Endothelial cell (in vitro differentiated cells): ENCODE data around the gene MXRA7. TPM values are rescaled to one million over a fixed set of nuclear protein-coding genes. Genes with fewer than 3 reads are reported as not detected.

ENCODE experiments used
- DNase-seq: peaks from one replicate; pipeline ENCODE4 v3.0.0; 2021; ENCODE audit warnings: low spot score
- H3K27ac Mint-ChIP-seq: one replicate; pipeline ENCODE4 v1.8.0; 2021; ENCODE audit warnings: mixed read lengths, inconsistent platforms; ENCODE audit not compliant: unreplicated experiment
- H3K27me3 Mint-ChIP-seq: one replicate; pipeline ENCODE4 v1.8.0; 2021; ENCODE audit warnings: mild to moderate bottlenecking, moderate library complexity, mixed read lengths, inconsistent platforms; ENCODE audit not compliant: unreplicated experiment
- H3K36me3 Mint-ChIP-seq: one replicate; pipeline ENCODE4 v1.8.0; 2021; ENCODE audit warnings: mild to moderate bottlenecking, low read depth, mixed read lengths, inconsistent platforms; ENCODE audit not compliant: unreplicated experiment
- H3K4me1 Mint-ChIP-seq: one replicate; pipeline ENCODE4 v1.8.0; 2021; ENCODE audit warnings: mild to moderate bottlenecking, mixed read lengths, inconsistent platforms; ENCODE audit not compliant: unreplicated experiment
- H3K4me3 Mint-ChIP-seq: one replicate; pipeline ENCODE4 v1.8.0; 2021; ENCODE audit warnings: mild to moderate bottlenecking, mixed read lengths, inconsistent platforms; ENCODE audit not compliant: unreplicated experiment
- H3K9me3 Mint-ChIP-seq: one replicate; pipeline ENCODE4 v1.8.0; 2021; ENCODE audit warnings: mixed read lengths, inconsistent platforms; ENCODE audit not compliant: unreplicated experiment
- total RNA-seq: library from RNA; stranded (reverse); fragmentation: NEBNext Ultra II Directional; extraction: Animal tissue kit (Norgen Biotek cat#: 25700); gene quantifications from one replicate; pipeline ENCODE4 v1.2.1, GENCODE V29; 2021; ENCODE audit not compliant: unreplicated experiment
- TF ChIP-seq, protein P1 (sequence below): fragments of 200-600 bp; sonication (generic); IDR thresholded peaks from one replicate; pipeline ENCODE4 v1.5.0; 2021; ENCODE audit warnings: antibody characterized with exemption; ENCODE audit not compliant: unreplicated experiment

The MXRA7 gene
- total RNA-seq, 1 donor from 2014 or later: 51.6 TPM

DNA sequence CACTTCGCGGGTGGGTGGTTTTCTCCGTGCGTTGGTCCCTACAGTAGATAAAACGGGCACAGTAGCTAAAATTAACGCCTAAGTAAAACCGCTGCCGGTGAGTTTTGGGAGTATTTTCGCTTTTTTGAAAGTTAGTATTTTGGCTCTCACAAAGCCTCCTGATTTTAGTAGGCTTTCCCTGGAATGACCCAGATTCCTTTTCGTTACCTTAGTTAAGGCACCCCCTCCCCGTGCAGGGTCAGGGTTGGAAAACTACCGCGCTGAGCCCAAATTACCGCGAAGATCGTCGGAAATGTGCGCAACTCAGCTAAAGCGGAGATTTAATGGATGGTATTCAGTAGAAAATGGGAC, 38.9 kb downstream of the MXRA7 start:
- Mint-ChIP-seq H3K27me3 (peaks cover 9% of the 10 kb centered on the region), H3K36me3 (peaks cover 5% of the 10 kb centered on the region), H3K9me3 (no peaks in the 10 kb centered on the region), H3K4me3 (peak overlapping the region; percentile 94), H3K27ac (peak overlapping the region; percentile 75), H3K4me1 (peaks cover 15% of the 10 kb centered on the region)
- DNase-seq: no peak
- TF ChIP-seq, protein P1, sequence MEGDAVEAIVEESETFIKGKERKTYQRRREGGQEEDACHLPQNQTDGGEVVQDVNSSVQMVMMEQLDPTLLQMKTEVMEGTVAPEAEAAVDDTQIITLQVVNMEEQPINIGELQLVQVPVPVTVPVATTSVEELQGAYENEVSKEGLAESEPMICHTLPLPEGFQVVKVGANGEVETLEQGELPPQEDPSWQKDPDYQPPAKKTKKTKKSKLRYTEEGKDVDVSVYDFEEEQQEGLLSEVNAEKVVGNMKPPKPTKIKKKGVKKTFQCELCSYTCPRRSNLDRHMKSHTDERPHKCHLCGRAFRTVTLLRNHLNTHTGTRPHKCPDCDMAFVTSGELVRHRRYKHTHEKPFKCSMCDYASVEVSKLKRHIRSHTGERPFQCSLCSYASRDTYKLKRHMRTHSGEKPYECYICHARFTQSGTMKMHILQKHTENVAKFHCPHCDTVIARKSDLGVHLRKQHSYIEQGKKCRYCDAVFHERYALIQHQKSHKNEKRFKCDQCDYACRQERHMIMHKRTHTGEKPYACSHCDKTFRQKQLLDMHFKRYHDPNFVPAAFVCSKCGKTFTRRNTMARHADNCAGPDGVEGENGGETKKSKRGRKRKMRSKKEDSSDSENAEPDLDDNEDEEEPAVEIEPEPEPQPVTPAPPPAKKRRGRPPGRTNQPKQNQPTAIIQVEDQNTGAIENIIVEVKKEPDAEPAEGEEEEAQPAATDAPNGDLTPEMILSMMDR: no peak

DNA sequence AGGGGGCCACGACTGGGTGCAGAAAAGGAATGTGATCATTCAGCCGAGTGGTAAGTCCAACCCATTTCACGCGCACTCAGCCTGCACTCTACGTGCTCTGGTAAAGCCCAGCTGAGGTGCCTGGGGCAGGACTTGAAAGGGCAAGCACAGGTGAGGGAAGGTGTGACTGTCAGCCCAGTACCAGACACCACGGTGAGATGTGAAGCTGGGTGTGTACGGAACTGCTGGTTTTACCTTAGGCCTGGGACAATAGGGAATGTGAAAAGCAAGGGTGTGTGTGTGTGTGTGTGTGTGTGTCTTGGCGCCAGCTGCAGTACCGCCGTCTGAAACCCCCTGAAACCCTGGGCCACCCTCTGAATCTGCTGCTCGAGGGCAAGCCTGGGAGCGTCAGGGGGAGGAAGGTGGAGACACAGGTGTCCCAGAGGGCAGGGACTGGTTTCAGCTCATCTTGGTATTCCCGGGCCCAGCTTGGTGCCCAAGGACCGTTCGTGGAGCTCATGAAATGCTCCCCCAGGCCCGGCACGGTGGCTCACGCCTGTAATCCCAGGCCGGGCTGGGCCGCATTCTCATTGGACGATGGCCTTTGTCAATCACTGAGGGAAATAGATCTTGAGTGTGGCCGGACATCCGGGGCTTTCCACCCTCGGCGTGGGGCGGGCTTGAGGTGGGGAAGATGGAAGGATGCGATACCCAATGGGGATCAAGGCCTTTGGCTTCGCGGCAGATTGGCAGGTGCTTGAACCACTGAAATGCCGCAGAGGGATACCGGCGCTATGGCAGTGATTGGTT, 39.4 kb downstream of the MXRA7 start:
- DNase-seq: peak; percentile 98
- Mint-ChIP-seq H3K27ac (peak overlapping the region; percentile 75), H3K4me1 (peaks cover 15% of the 10 kb centered on the region), H3K4me3 (peak overlapping the region; percentile 94), H3K27me3 (peaks cover 9% of the 10 kb centered on the region), H3K36me3 (peaks cover 5% of the 10 kb centered on the region), H3K9me3 (no peaks in the 10 kb centered on the region)
- TF ChIP-seq, protein P1: no peak

DNA sequence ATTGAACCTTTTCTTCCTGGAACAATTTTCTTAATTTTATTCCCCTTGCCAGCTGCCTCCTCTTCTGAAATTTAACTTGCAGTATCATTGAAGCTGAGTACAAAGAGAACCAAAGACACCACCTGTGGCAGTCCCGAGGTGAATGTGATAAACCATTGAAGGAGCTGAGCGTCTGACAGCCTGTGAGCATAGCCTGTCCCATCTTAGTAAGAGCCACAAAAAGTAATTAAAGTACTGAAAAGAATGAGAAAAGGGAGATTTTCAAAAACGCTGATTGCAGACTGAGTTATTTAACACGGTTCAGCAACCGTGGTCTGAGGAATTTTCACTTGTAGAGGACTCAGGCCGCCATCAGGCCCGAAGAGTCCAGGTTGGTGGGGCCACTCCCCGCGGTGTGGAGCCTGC, 40.0 kb downstream of the MXRA7 start:
- TF ChIP-seq, protein P1: no peak
- DNase-seq: no peak
- peaks cover 9% of the 10 kb centered on the region for H3K27me3 Mint-ChIP-seq
- peak overlapping the region; percentile 94 for H3K4me3 Mint-ChIP-seq
- peaks cover 15% of the 10 kb centered on the region for H3K4me1 Mint-ChIP-seq
- H3K36me3 Mint-ChIP-seq: peaks cover 5% of the 10 kb centered on the region
- peak overlapping the region; percentile 38 for H3K27ac Mint-ChIP-seq
- H3K9me3 Mint-ChIP-seq: no peaks in the 10 kb centered on the region

DNA sequence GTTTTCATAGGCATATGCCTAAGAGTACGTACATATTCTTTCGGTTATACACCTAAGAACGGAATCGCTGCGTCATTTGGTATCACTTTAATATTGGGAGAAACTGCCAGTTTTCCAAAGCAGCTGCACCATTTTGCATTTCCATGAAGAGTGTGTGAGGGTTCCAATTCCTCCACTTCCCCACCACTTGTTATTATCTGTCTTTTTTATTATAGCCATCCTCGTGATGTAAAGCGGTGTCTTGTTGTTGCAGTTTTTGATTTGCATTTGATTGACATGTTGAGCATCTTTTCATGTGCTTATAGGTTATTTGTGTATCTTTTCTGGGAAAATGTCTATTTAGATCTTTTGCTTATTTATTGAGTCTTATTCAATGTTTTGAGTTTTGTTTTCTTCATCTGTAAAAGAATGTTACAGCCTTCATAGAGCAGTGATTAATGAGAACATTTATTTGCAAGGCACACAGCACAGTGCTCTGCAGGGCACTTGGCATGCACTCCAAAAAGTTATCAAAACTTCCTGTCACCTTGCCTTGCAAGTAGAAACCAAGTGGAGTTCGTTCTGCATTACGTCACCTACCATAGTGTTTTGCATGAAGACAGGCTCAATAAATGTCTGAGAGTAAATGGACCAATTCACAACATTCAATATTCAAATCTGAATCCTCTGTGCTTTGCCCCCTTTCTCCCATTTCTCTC, 40.6 kb downstream of the MXRA7 start:
- Mint-ChIP-seq H3K4me3 (no peak overlapping the region), H3K36me3 (peaks cover 5% of the 10 kb centered on the region), H3K4me1 (peaks cover 15% of the 10 kb centered on the region), H3K27ac (no peak overlapping the region), H3K9me3 (no peaks in the 10 kb centered on the region), H3K27me3 (peaks cover 9% of the 10 kb centered on the region)
- TF ChIP-seq, protein P1: no peak
- no peak for DNase-seq

DNA sequence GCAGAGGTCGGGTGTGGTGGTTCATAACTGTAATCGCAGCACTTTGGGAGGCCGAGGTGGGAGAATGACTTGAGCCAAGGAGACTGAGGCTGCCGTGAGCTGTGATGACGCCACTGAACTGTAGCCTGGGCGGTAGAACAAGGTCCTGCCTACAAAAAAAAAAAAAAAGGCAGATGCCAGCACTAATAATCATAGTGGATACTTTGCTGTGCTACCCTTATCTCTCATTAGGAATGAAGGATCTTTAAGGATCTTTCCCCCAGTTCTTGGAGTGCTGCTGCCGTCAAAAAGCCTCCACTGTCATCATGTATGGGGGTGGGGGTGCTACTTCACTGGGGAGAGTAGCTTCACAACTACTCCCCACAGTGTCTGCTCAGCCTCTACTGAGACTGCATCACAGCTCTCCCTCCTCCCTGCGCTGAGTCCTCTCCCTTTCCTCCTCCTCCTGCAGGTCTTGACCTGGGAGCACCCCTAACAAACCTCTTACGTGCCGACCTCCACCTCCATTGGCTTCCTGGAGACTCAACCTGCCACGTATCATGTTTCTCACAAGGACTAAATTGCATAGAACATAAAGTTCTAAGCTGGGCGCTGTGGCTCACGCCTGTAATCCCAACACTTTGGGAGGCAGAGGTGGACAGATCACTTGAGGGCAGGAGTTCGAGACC, 42.8 kb downstream of the MXRA7 start:
- no peak overlapping the region for H3K4me3 Mint-ChIP-seq
- TF ChIP-seq, protein P1: no peak
- peaks cover 15% of the 10 kb centered on the region for H3K4me1 Mint-ChIP-seq
- no peaks in the 10 kb centered on the region for H3K36me3 Mint-ChIP-seq
- no peaks in the 10 kb centered on the region for H3K9me3 Mint-ChIP-seq
- H3K27ac Mint-ChIP-seq: no peak overlapping the region
- peaks cover 5% of the 10 kb centered on the region for H3K27me3 Mint-ChIP-seq
- DNase-seq: no peak
